Endothelial cell (in vitro differentiated cells): ENCODE results near the gene KRT76. TPM values are rescaled to one million over a fixed set of nuclear protein-coding genes. Genes with fewer than 3 reads are reported as not detected.

Experiments used
- DNase-seq: peaks from one replicate; pipeline ENCODE4 v3.0.0; 2021; ENCODE audit warnings: low spot score
- H3K27ac Mint-ChIP-seq: one replicate; pipeline ENCODE4 v1.8.0; 2021; ENCODE audit warnings: mixed read lengths, inconsistent platforms; ENCODE audit not compliant: unreplicated experiment
- H3K27me3 Mint-ChIP-seq: one replicate; pipeline ENCODE4 v1.8.0; 2021; ENCODE audit warnings: mild to moderate bottlenecking, moderate library complexity, mixed read lengths, inconsistent platforms; ENCODE audit not compliant: unreplicated experiment
- H3K36me3 Mint-ChIP-seq: one replicate; pipeline ENCODE4 v1.8.0; 2021; ENCODE audit warnings: mild to moderate bottlenecking, low read depth, mixed read lengths, inconsistent platforms; ENCODE audit not compliant: unreplicated experiment
- H3K4me1 Mint-ChIP-seq: one replicate; pipeline ENCODE4 v1.8.0; 2021; ENCODE audit warnings: mild to moderate bottlenecking, mixed read lengths, inconsistent platforms; ENCODE audit not compliant: unreplicated experiment
- H3K4me3 Mint-ChIP-seq: one replicate; pipeline ENCODE4 v1.8.0; 2021; ENCODE audit warnings: mild to moderate bottlenecking, mixed read lengths, inconsistent platforms; ENCODE audit not compliant: unreplicated experiment
- H3K9me3 Mint-ChIP-seq: one replicate; pipeline ENCODE4 v1.8.0; 2021; ENCODE audit warnings: mixed read lengths, inconsistent platforms; ENCODE audit not compliant: unreplicated experiment
- CTCF ChIP-seq: fragments of 200-600 bp; sonication (generic); IDR thresholded peaks from one replicate; pipeline ENCODE4 v1.5.0; 2021; ENCODE audit warnings: antibody characterized with exemption; ENCODE audit not compliant: unreplicated experiment
- total RNA-seq: library from RNA; stranded (reverse); fragmentation: NEBNext Ultra II Directional; extraction: Animal tissue kit (Norgen Biotek cat#: 25700); gene quantifications from one replicate; pipeline ENCODE4 v1.2.1, GENCODE V29; 2021; ENCODE audit not compliant: unreplicated experiment

The KRT76 gene
- total RNA-seq, 1 donor from 2014 or later: not detected

GRCh38 chr12:52730793-52731192 is 46.4 kb downstream of the KRT76 start:
- no peak for TF ChIP-seq CTCF
- Mint-ChIP-seq H3K27me3 (peaks cover 7% of the 10 kb centered on the region), H3K27ac (no peak overlapping the region), H3K4me3 (no peak overlapping the region), H3K4me1 (no peaks in the 10 kb centered on the region), H3K36me3 (no peaks in the 10 kb centered on the region), H3K9me3 (no peaks in the 10 kb centered on the region)
- DNase-seq: no peak

GRCh38 chr12:52730383-52730782 is 46.8 kb downstream of the KRT76 start:
- no peak overlapping the region for H3K4me3 Mint-ChIP-seq
- H3K27ac Mint-ChIP-seq: no peak overlapping the region
- H3K27me3 Mint-ChIP-seq: peaks cover 7% of the 10 kb centered on the region
- H3K9me3 Mint-ChIP-seq: no peaks in the 10 kb centered on the region
- no peak for DNase-seq
- H3K36me3 Mint-ChIP-seq: no peaks in the 10 kb centered on the region
- H3K4me1 Mint-ChIP-seq: no peaks in the 10 kb centered on the region
- no peak for TF ChIP-seq CTCF

GRCh38 chr12:52729147-52729546 is 48.0 kb downstream of the KRT76 start:
- H3K27ac Mint-ChIP-seq: no peak overlapping the region
- H3K4me1 Mint-ChIP-seq: no peaks in the 10 kb centered on the region
- H3K36me3 Mint-ChIP-seq: no peaks in the 10 kb centered on the region
- H3K4me3 Mint-ChIP-seq: no peak overlapping the region
- DNase-seq: no peak
- H3K27me3 Mint-ChIP-seq: peaks cover 6% of the 10 kb centered on the region
- H3K9me3 Mint-ChIP-seq: no peaks in the 10 kb centered on the region
- TF ChIP-seq CTCF: no peak

GRCh38 chr12:52728374-52728773 is 48.8 kb downstream of the KRT76 start:
- no peaks in the 10 kb centered on the region for H3K4me1 Mint-ChIP-seq
- H3K36me3 Mint-ChIP-seq: no peaks in the 10 kb centered on the region
- DNase-seq: no peak
- no peak overlapping the region for H3K4me3 Mint-ChIP-seq
- no peak for TF ChIP-seq CTCF
- H3K27me3 Mint-ChIP-seq: peaks cover 3% of the 10 kb centered on the region
- no peak overlapping the region for H3K27ac Mint-ChIP-seq
- no peaks in the 10 kb centered on the region for H3K9me3 Mint-ChIP-seq

GRCh38 chr12:52727037-52727436 is 50.1 kb downstream of the KRT76 start:
- TF ChIP-seq CTCF: no peak
- H3K27me3 Mint-ChIP-seq: peaks cover 7% of the 10 kb centered on the region
- no peaks in the 10 kb centered on the region for H3K36me3 Mint-ChIP-seq
- H3K27ac Mint-ChIP-seq: no peak overlapping the region
- no peaks in the 10 kb centered on the region for H3K4me1 Mint-ChIP-seq
- H3K4me3 Mint-ChIP-seq: no peak overlapping the region
- DNase-seq: no peak
- H3K9me3 Mint-ChIP-seq: no peaks in the 10 kb centered on the region
